IPS DF 19.7 (cell line): ENCODE data around the gene CCDC175.
A peak's percentile ranks its signal among the peaks of the same experiment; 100 is the strongest.

ENCODE experiments used
- DNase-seq: peaks from one replicate; pipeline ENCODE4 v3.0.0-alpha.2; 2013; ENCODE audit warnings: low read depth, low spot score

Gene CCDC175

DNA sequence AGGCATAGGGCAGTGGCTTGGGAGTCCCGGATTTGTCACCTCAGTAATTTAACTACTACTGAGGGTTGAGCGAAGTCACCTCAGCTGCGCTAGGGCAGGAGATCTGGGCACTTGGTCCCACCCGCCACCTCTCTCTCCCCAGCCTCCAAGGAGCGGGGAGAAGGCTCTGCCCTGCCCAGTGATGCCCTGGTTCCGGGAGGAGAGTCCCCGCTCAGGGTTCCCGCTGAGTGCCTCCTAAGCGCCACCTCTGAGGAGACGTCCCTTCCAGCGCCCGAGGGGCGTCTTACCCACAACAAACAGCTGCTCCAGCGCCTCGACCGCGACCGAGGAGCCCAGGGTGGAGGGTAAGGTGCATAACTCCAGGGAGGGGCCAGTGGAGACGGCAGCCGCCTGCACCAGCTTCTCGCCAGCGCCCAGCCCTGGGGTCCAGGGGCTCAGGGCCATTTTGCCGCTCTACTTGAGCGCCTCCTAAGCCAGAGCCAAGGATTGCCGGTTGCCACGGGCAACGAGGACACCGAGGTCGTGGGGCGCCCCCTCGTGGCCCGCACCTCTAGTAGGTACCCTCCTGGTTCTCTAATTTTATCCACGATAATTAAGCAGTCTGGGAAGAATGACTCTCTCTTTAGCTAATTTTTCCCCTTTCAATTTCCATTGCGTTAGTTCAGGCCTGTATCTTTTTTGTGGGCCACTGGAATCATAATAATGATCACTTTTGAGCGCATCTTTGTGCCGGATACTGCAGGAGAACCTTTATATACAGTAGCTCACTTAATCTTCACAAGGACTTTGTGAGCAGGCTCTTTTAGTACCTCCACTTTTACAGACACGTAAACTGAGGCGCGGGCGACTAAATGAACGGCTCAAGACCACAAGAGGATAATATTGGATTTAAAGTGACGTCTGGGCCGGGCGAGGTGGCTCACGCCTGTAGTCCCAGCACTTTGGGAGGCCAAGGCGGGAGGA is at the start of gene CCDC175:
TSS of gene CCDC175 (minus strand) at position 481 of the 963 bp plus-strand sequence. CDS start at position 444, 37 bp downstream.
- DNase-seq: peak; percentile 65

DNA sequence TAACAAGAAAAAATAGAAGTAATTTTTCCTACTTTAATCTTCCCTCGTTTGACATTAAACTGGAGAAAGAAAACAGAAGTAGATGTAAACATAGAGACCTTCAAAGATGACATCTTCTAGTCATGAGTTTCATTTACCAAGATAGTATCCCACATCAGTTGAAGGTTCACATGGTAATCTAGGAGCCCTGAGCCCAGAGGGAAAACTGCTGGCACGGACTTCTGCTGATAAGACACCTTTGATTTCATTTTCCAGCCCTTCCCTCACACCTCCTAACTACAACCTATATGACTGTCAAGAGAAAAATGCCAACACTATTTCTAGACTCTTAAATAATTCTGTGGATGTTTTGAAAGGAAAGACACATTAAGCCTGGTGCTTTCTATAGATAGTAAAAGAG is 46.0 kb upstream of the CCDC175 start:
- no peak for DNase-seq

DNA sequence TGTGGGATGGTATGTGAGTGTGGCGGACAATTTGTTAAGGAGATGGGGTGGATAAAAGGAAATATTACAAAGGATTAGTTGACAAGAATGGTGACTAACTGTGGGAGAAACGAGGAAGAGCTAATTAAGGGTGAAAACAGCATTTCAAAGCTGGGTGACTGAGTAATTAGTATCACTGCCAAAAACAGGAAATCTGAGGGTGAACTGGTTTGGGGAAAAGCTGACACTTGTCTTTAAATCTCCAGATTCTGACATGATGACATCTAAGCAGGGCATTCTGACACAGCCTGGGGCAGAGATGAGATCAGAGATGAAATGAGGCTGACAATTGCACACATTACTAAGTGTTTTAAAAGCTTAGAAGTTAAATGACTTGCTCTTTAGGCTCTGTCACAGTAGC is 42.4 kb upstream of the CCDC175 start:
- DNase-seq: no peak

DNA sequence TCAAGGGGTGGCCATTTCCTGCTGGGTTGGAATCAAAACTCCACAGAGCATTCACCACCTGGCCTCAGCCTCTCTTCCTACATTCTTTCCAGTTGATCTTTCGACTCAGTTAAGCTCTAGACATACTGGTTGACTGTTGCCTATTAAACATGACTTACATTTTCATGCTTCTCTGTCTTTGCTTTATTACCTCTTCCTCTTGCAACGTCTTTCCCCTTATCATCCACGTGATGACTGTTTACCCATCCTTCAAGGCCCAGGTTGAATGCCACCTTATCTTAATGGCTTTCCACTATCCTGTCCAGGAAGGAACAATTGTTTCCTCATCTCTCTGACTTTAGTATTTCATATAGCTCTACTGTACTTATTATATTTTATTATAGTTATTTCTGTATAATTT is 24.4 kb upstream of the CCDC175 start:
- DNase-seq: no peak

DNA sequence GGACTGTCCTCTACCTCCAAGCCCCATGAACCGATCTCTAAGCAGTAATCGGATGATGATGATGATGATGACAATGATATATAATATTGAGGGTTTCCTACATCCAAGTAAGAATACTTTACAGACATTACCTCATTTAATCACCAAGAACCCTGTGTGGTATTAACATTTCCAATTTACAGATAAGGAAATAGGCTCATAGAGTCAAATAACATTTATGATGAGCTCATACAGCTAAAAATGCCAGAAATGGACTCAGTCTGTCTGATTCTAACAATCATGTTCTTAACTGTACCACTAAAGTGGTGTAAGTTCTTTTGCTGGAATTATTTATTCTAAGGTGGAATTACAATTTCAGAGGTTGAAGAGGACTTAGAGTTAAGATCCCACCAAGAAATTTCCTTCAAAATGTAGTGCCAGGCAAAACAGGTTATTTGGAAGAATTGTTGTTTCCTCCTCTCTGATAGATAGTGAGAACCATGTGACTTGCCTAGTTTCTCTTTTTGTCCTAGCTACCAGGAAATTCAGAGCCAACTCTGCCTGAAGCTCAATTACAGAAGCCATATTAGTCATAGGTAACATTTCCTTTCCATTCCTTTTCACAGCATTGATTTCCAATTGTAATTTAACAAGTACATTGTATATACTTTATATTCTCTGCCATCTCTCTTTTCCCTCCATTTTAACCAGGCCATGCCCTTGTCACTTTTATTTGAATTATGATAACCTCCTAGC is 23.8 kb upstream of the CCDC175 start:
- DNase-seq: no peak

DNA sequence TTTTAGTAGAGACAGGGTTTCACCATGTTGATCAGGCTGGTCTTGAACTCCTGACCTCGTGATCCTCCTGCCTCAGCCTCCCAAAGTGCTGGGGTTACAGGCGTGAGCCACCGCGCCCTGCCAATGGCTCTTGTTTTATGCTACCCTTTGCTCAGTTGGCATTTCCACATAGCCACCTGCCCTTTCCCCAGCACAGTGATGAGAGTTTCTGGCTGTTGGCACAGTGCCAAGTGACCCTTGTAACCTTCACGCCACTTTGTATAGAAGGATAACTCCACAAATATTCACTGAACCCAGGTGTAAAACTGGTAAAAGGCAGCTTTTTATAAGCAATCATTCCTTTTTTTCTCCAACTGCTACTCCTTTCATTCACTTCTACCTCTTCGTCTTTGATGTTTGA is 18.5 kb upstream of the CCDC175 start:
- no peak for DNase-seq

DNA sequence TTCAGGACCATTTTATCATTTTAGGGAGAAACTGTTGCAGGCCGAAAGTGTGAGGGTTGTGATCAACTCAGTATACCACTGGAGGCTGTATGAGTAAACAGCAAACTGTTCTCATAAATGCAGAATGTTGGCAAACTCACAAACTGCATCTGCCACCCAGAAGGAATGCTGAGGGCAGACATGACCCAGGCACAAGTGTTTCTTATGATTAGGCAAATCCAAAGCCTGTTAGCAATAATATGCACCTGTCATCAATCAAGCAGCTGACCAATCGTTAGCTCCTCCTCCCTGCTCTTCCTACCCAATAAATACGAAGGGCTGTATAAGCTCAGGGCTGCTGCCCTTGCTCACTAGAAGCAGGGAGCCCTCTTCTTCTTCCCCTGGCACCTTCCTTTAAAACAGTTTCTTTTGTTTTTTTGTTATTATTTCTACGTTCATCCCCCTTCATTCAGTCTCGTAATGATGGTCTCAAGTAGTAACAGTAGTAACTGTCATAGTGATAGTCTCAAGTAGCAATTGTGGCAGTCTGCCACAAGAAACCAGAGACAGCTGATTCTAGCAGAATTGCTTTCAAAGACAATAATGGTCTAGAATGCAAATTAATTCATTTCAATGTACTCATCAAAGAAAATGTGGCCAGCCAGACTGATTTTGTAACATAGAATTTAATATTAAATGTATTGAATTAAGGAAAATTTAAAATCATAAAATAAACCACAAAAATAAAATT is 15.2 kb upstream of the CCDC175 start:
- no peak for DNase-seq

DNA sequence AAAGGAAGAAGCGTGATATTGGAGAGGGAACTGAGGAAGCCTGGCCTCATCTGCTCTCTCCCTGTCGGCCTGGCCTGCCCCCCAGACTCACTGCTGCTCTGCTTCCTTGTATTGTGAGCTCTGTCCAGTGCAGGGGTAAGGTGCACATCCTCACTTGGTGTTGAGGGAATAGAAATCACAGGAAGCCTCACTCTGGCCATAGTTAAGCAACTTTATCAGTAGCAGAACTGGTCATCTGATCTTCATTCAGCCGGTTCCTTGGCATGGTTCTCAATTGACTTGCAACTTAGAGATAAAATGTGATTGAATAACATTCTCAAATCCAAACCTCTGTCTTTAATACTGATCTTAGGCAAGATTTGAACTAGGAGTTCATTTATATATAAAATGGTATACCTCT is 11.5 kb upstream of the CCDC175 start:
- no peak for DNase-seq

GRCh38 chr14:59585891-59586554 is 9.4 kb upstream of the CCDC175 start:
- DNase-seq: no peak

DNA sequence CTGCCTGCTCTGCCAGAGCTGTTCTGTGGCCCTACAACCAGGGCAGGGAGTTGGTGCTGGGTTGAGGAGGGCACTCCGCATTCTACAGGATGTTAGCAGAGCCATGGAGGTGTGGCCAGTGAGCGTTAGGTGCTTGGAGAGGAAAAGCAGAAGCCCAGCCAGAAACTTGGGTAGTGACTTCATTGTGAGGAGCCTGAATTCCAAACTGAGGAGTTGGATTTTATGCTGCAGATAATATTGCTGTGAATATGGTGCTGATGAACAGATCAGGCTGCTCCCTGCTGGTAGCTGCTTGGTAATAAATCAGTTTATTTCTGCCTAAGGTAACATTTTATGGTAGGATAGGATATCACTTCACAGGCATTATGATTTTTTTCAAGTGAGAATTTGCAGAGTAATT is 7.1 kb upstream of the CCDC175 start:
- DNase-seq: no peak

DNA sequence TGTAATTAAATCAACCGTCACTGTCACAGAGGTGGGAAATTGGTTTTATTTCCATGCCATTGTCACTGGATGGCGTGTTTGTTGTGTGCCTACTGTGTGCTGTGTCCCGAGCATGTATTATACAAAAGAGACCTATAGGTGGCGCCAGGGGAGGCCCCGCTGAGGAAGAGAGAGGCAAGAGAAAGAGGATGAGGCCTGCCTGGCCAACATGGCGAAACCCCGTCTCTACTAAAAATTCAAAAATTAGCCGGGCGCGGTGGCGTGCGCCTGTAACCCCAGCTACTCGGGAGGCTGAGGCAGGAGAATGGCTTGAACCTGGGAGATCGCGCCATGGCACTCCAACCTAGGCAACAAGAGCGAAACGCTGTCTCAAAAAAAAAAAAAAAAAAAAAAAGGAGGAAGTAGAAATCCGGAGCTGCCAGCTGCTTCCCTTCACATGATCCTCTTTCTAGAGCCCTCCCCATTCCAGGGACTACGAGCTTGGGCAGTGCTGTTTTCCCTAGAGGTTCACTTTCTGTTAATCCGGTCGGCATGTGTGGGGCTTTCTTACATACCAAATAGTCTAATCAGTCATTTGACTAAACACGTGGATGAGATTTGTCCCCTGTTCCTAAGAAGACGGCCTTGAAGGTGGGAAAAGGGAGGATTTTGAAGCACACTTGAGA is 6.4 kb upstream of the CCDC175 start:
- no peak for DNase-seq

GRCh38 chr14:59582161-59582560 is 5.5 kb upstream of the CCDC175 start:
- DNase-seq: no peak

- DNase-seq: no peak
Observed at GRCh38 chr14:59580911-59581310, 4.3 kb upstream of the CCDC175 start.

DNA sequence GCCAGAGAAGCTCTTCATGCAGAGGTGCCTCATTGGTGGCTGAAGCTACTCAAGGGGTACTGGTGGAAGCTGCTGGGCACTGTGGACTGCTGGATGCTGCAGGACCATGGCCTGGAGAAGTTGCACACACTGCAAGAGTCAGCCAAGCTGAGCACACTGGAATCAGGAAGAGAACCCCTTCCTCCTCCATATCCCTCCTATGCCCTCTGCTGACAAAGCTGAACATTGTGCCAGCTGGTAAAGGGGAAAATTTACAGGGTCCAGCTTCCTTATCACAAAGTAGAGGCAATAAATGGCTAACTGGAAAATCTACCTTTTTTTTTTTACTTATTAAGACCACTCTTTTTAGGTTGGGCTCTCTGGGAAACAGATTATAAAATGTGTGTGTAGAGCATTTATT is 6.5 kb downstream of the CCDC175 start:
- DNase-seq: no peak

DNA sequence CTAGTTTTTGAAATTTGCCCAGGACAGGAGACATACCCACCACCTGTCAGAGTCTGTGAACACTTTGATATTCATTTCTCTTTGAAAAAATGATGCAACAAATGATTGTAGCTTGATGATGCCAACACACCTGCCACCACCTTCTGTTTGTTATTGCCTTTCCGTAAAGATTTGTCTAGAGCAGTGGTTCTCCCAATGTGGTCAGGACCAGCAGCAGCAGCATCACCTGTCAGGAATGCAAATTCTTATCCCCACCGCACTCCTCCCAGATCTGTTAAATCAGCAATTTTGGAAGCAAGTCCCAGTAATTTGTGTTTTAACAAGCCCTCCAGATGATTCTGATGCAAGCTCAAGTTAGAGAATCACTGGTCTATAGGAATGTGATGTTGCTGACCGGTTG is 9.9 kb downstream of the CCDC175 start:
- no peak for DNase-seq

- no peak for DNase-seq
Observed at GRCh38 chr14:59566296-59566695, 10.3 kb downstream of the CCDC175 start.

DNA sequence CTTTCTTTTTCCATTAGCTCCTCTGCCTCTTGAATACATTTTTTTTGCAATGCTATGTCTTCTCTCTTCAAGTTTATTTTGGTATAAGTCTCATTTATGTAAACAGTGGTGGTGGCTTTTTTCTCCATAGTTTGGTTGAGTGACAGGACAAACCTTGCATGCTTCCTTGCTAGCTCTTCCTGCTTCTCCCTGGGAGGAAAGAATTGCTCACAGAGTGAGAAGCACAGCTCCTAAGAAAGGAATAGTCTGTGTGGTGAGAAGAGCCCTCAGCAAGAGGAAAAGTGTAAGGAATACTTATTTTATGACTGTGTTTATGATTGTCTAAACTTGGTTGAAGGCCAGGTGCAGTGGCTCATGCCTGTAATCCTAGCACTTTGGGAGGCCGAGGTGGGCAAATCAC is 11.5 kb downstream of the CCDC175 start:
- no peak for DNase-seq

GRCh38 chr14:59564366-59564765 is 12.2 kb downstream of the CCDC175 start:
- no peak for DNase-seq

DNA sequence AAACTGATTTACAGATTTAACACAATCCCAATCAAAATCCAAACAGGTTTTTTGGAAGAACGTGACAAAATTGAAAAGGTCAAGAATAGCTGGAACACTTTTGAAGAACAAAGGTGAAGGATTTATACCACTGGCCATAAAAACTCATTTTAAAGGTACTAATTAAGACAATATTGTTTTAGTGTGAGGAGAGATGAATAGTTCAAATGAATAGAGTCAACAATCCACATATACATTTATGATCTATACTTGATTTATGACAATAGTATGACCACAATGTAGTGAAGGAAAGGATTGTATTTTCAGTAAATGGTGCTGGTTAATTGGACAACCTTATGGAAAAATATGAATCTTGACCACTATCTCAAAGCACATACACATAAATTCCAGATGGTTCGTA is 29.3 kb downstream of the CCDC175 start:
- no peak for DNase-seq

DNA sequence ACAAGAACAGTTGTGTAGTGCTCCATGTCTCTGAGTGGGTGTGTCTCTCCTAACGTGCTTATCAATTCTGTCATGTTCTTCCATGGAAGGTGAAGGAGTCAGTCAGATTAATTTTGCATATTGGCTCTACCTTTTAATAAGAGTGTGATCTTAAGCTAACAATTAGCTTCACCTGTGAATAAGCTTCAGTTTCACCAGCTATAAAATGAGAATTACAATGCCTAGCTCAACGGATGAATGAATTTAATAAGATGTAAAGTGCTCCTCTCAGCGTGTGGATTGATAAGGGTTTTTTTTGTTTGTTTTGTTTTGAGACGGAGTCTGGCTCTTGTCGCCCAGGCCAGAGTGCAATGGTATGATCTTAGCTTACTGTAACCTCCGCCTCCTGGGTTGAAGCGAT is 32.7 kb downstream of the CCDC175 start:
- DNase-seq: no peak

- DNase-seq: no peak
Observed at GRCh38 chr14:59541731-59542130, 34.9 kb downstream of the CCDC175 start.
